ENCODE measurements around the gene LBH.
"Not testable (repeated sequence)": the region's sequence is repeated elsewhere in the genome, so short reads cannot be mapped to it uniquely, and the experiment has no call there.

LBH gene

DNA sequence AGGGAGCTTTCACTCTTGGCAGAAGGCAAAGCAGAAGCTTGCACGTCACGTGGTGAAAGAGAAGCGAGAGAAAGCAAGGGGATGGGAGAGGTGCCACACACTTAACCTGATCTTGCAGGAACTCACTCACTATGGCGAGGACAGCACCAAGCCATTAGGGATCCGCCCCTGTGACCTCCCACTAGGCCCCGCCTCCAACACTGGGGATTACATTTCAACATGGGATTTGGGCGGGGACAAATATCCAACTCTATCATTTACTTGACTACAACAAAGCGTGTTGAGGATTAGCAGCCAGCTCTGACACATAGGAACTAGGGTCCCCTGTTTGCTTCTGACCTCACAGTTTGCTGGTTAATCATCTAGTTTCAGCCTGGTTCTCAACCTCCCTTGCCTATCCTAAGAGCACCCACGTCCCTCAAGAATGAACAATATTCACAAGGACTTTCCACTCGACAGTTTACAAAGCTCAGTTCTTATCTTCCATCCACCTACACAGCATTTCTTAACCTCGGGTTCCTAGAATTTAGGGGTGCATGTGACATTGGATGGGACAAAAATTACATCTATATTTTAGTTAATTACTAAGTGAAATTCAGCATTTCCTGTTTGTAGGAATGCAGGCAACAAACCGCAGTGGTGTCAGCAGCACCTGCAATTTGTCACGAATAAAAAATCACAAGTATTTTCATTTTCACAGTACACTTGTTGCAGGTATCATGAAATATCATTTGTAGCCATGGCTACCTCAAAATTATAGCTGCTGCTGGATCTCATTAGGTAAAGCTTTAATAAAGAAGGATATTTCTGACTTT lies 36.0 kb downstream of the LBH start:
- in situ Hi-C loops (cut with MboI; ENCODE audit: low pct_unique_long_range_greater_than_20kb, low sequenced_read_pairs) = no loop called here
- DNase-seq = no peak

DNA sequence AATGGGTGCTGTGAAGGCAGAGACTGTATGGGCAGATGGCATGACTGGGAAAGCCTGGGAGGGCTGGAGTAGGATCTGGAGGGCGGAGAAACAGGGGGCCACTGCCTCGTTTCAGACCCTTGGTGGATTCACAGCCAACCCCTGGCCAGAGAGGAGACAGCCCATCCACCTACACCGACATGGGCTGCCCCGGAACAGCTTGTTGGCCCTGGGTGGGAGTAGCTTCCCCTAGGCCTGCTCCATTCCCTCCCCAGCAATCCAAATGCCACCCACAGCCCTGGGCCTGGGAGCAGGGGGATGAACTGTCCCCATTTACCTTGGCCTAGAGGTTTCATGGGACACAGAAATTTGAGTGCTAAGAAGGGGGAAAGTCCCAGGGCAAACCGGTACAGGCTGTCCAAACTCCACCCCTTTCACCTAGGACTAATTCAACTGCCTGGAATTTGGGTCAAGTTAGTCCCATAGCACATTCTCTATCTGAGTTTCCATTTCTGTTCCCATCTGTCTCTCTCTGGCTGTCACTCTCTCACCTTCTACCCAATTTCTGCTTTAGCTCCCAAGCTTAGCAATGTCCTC lies 37.0 kb downstream of the LBH start:
- DNase-seq = no peak
- in situ Hi-C loops (cut with MboI; ENCODE audit: low pct_unique_long_range_greater_than_20kb, low sequenced_read_pairs) = no loop called here

DNA sequence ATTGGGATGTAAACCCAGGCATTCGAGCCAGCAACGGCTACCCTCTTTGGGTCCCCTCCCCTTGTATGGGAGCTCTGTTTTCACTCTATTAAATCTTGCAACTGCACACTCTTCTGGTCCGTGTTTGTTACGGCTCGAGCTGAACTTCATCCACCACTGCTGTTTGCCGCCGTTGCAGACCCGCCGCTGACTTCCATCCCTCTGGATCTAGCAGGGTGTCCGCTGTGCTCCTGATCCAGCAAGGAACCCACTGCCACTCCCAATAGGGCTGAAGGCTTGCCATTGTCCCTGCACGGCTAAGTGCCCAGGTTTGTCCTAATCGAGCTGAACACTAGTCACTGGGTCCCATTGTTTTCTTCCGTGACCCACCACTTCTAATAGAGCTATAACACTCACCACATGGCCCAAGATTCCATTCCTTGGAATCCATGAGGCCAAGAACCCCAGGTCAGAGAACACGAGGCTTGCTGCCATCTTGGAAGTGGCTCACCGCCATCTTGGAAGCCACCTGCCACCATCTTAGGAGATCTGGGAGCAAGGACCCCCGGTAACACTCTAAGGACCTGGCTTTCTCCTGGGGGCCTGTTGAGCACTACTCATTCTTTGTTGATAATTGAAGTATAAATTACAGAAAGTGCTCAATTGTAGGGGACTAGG lies 37.9 kb downstream of the LBH start:
- in situ Hi-C loops (cut with MboI; ENCODE audit: low pct_unique_long_range_greater_than_20kb, low sequenced_read_pairs); DNase-seq: not testable (repeated sequence)

DNA sequence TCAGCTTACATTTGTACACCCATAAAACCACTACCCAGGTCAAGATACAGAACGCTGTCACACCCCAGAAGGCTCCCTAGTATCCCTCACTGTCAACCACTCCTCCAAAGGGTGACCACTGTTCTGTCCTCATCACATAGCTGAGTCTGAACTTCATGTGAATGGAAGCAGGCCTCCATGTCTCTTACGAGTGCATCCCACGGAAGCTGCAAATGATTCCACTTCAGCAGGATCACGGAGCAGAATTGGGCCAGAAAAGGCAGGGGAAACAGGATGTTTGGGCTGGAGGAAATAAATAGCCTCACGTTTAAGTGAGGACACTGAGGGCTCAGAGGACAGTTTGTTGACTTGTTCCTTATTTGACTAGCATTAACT lies 38.4 kb downstream of the LBH start:
- in situ Hi-C loops (cut with MboI; ENCODE audit: low pct_unique_long_range_greater_than_20kb, low sequenced_read_pairs) = no loop called here
- DNase-seq = no peak

DNA sequence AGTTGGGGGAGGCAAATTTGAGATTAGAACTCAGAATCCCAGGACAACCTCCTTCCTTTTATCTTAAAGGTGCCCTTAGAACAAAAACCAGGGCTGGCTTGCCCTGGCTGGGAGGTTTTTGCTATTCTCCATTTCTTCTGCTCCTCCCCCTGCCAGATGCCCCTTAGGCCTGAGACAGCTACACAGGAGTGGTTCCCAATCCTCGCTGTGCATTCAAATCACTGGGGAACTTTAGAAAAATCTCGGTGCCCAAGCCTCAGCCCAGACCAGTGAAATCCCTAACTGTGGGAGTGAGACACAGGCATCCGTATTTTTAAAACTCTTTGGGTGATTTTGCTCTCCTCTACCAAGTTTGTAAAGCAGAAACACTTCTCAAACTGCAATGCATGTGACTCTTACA lies 38.8 kb downstream of the LBH start:
- DNase-seq = no peak
- in situ Hi-C loops (cut with MboI; ENCODE audit: low pct_unique_long_range_greater_than_20kb, low sequenced_read_pairs) = no loop called here

DNA sequence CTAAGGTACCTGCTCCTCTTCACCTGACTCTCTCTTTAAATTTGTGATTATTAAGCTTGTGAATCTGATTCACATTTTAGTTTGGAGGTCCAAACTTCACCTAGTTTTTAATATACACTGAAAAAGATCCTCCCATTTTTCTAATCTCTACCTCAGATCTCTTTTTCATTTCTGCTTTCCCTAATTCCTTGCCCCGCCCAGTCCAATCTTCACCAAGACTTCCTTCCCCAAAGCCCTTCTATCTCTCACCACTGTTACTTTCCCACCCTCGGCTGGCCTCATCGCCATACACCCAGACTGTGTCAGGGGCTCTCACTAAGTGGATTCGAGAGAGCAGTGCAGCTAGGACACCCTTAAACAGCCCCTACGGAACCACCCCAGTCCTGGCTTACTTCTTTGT lies 40.0 kb downstream of the LBH start:
- DNase-seq = peak; percentile 70
- in situ Hi-C loops (cut with MboI; ENCODE audit: low pct_unique_long_range_greater_than_20kb, low sequenced_read_pairs) = no loop called here

DNA sequence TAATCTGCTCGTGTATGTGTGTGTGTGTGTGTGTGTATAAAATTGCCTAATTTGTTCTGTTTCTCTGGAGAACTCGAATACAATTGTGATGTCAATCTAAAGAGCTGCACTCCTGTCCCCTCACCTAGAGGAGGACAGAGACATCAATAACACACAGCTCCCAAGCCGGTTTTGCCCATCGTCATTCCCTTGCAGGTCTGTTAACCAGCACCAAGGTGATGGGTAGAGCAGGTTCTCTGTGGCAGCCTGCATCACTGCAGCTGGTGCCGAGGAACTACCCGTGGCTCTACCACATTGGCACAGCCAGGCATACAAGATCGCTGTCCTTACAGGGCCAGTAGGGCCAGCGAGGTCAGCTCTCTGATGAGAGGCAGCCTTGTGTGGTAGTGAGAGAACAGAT lies 41.0 kb downstream of the LBH start:
- DNase-seq = no peak
- in situ Hi-C loops (cut with MboI; ENCODE audit: low pct_unique_long_range_greater_than_20kb, low sequenced_read_pairs) = no loop called here

DNA sequence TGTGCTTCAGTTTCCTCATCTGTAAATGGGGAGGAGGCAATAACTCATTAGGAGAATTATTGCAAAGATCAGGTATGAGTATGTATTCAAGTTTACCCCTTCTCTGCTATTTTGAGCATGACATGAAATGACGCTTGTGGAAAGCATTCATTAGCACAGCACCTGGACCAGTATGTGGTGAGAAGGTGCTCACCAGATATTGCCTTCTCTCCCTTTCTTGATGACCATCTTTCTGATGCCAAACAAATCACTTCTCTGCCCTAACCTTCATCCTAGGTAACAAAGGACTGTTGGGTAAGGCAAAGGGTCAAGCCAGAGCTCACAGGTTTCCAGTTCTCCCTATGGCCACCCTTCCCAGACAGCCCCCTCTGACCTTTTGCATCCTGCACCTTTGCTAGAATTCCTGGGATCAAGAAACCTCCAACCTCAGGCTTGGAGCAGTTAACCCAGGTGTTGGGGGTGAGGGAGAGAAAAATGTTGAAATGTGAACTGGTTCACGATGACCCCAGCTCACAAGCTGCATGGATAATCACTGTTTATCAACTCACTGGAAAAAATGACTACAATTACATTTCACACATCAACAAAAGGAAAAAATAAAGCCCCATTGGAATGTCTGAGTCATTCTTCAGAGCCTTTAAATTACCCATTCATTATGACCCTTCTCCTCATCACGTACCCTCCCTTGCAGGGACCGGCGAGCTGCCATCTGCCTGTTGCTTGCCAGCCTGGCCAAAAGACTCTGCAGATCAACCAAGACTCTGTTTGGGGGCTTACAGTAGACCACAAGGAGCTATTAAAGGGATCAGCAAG lies 41.6 kb downstream of the LBH start:
- DNase-seq = no peak
- in situ Hi-C loops (cut with MboI; ENCODE audit: low pct_unique_long_range_greater_than_20kb, low sequenced_read_pairs) = no loop called here

DNA sequence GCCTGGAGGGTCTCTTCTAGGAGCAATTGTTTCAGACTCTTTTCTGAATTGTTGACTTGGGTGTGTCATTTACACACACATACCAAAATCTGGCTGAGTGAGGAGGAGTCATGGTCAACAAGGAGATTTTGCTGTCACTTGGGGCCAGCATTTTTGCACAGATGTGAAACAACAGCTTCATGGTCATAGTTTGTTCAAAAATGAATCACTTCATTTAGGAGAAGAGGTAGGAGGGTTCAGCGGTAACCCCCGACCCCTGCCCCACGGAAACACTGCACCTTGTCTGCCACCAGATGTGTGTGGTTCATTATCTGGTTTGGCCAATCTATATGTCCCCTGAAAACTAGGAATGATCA lies 42.2 kb downstream of the LBH start:
- no peak for DNase-seq
- in situ Hi-C loops (cut with MboI; ENCODE audit: low pct_unique_long_range_greater_than_20kb, low sequenced_read_pairs) = no loop called here

DNA sequence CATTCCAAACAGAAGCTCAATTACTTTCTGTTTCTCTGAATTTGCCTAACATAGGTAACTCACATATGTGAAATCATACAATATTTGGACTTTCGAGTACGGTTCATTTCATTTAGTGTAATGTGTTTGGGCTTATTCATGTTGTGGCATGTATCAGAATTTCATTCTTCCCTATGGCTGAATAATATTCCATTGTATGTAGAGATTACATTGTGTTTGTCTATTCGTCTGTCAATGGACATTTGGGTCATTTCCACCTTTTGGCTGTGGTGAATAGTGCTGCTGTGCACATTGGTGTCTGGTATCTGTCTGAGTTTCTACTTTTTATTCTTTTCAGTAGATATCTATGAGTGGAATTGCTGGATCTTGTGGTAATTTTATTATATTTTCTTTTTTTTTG lies 43.9 kb downstream of the LBH start:
- in situ Hi-C loops (cut with MboI; ENCODE audit: low pct_unique_long_range_greater_than_20kb, low sequenced_read_pairs) = no loop called here
- no peak for DNase-seq

DNA sequence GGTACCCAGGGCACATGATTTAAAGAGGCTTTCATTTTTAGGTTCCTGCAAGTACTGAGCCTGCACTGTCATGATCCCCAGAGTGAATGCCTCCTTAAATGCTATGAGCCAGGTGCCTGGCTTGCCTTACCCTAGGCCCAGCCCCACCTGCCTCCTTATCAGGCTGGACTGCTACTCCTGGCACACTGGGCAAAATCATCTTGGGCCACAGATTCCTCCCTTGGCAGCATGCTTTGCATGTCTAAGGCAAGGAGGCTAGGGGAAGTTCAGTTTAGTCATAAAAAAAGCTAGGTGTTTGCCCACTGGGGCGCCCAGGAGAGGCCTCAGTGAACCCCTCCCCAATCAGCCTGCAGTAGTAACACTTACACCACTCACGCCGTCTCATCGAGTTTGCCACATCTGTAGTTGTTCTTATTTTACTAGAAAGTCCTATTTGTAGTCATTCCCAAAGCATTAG lies 45.1 kb downstream of the LBH start:
- in situ Hi-C loops (cut with MboI; ENCODE audit: low pct_unique_long_range_greater_than_20kb, low sequenced_read_pairs) = no loop called here

DNA sequence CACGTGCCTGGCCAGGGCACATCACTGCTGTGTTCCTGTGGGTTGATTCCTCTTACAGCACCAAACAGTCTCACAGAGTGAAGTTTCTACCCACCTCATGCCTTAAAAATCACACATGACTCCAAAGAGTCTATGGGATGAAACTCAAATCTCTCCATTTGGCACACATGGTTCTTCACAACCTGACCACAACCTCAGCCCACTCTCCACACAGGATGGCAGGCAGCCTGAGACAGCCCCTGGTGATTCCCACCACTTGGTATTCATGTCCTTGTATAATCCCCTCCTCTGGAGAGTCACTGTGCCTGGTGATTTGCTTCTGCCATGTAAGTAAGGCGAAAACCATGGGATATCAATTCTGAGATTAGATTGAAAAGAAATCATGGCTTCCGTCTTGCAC lies 46.2 kb downstream of the LBH start:
- in situ Hi-C loops (cut with MboI; ENCODE audit: low pct_unique_long_range_greater_than_20kb, low sequenced_read_pairs) = no loop called here

More for the DNA sequence above, 45.1 kb downstream of the LBH start:
- DNase-seq = no peak

DNA sequence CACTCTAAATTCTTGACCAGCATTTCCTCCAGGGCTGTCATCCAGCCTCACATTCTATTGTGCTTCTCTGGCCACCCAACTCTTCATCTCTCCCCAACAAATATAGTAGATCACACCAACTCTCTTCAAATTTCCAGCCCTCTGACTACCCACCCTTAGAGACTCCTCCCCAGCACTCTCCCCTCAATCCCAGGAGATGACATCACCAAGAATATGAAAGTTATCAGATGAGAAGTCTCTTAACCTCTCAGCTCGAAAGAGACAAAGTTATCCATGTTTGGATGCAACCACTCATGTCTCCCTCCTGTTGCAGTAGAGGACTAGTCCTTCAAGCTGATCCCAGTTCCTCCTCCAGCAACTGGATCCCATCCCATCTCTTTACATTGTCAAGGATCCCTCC lies 47.1 kb downstream of the LBH start:
- DNase-seq = no peak
- in situ Hi-C loops (cut with MboI; ENCODE audit: low pct_unique_long_range_greater_than_20kb, low sequenced_read_pairs) = no loop called here

More for the DNA sequence above, 46.2 kb downstream of the LBH start:
- DNase-seq = no peak

DNA sequence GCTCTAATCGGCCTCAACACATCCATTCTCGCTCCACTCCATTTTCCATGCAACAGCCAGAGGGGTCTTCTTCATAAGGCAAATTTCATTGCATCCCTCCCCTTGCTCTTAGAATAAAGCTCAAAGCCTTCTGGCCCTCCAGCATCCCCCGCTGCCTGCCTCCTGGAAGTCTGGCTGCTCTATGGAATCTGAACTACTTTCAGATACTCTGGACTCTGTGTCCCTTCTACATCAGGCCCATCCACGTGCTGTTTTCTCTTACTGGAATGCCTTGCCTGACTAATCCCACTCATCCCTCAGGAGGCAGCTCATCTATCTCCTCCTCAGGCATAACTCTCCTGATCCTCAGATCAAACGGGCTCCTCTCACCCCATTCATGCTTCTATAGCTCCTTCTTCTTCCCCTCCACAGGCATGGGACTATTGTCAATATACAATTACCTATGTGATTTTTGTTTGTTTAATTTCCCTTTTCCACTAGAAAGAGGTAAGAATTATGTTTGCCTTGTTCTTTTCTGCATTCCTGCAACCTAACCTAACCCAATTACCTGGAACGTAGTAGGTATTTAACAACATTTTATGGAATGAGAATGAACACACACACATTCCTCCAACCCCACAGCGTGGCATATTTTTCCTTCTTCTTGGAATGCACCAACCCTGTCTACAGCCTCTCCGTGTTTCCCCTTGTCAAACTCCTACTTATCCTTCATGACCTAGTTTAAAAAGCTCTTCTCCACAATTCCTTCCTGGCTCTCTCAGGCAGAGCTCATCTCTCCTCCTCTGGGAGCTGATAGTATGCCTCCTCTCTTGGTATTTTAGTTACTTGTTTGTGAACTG lies 49.5 kb downstream of the LBH start:
- no peak for DNase-seq
- in situ Hi-C loops (cut with MboI; ENCODE audit: low pct_unique_long_range_greater_than_20kb, low sequenced_read_pairs) = no loop called here

DNA sequence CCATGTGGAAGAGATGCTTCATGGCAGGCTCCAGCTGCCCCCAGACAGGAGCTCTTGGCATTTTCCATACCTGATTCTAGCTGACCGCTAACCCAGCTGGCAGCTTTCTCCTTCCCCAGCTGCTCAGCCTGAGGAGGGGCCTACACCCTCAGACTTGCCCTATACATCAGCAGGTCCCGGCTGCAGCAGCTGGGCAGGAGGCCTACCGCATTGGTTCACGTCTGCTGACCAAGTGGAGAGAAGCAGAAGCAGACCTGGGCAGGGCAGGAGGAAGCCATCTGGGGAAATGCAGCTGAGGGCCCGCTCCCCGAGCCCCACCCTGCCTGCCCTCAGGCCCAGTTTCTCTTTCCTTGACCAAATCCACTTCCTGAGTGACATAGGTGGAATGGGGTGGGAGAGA lies 50.7 kb downstream of the LBH start:
- DNase-seq = no peak
- in situ Hi-C loops (cut with MboI; ENCODE audit: low pct_unique_long_range_greater_than_20kb, low sequenced_read_pairs) = no loop called here

DNA sequence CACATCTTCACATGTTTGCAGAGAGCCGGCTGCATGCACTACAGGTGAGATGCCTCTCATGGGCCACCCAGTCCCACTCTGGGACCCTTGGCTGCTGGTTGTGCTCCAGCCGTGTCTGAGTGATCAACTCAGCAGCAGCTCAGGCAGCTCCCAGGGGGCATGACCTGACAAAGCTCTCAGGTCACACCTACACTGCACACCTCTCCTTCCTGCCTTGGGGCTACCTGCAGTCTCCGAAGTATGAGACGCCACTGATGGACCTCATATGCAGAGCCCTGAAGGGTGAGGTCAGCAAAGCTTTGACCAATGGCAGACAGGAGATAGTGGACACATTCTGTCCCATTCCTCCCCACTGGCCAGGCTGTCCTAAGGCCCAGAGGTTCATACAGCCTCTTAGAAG lies 51.4 kb downstream of the LBH start:
- no peak for DNase-seq
- in situ Hi-C loops (cut with MboI; ENCODE audit: low pct_unique_long_range_greater_than_20kb, low sequenced_read_pairs) = no loop called here

DNA sequence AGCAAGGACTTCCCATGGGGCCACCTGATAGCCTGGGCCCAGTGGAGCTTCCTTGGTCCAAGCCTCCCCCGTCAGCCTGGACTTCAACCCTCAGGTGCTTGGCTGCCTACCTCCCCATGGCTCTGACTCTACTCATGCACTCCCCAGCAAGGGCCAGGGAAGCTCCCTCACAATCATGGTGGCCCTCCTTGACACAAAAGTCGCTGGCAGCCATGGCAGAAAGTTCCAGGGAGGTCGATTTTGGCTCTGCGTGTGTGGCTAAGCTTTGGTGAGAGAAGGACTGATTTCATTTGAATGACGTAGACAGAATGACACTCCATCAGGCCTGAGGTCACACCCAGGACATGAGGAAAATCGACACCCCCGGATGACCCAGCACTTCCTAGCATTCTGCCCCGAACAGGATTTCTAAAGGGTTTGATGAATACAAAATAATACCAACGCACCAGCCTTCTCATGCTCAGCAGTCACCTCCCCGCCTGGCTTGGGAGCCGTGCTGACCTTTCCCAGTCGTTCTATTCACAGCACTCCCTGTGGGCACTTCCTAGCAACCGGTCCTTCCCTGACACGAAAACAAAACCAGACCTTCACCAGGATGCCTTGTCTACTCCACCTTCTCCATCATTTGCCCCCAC lies 52.7 kb downstream of the LBH start:
- in situ Hi-C loops (cut with MboI; ENCODE audit: low pct_unique_long_range_greater_than_20kb, low sequenced_read_pairs) = no loop called here
- no peak for DNase-seq

DNA sequence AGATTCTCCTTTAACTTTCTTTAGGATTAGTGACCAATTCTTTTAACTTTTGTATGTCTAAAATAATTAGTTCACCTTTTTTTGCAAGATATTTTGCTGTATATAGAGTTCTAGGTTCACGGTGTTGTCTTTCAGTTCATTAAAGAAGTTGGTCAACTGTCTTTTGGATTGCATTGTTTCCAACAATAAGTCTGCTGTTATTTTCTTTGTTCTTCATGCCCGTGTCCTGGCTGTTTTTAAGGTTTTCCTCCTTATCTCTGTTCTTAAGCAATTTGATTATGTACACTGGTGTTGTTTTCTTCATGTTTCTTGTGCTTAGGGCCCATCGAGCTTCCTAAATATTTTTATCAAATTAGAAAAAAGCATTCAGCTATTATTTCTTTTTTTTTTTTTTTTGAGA lies 54.4 kb downstream of the LBH start:
- no peak for DNase-seq
- in situ Hi-C loops (cut with MboI; ENCODE audit: low pct_unique_long_range_greater_than_20kb, low sequenced_read_pairs) = no loop called here

Data from KBM-7 (cell line).